ENCODE results near the gene TM4SF1.

GRCh38 chr3:149324332-149324731, 53.1 kb downstream of the TM4SF1 start:
- TF ChIP-seq PATZ1 (CRISPR knock-in tag; IDR thresholded peaks at IDR 0.05; ENCODE audit: borderline replicate concordance) (no peak), ZNF8 (CRISPR knock-in tag; IDR thresholded peaks at IDR 0.05) (no peak), ARNTL (CRISPR knock-in tag; IDR thresholded peaks at IDR 0.05; ENCODE audit: borderline replicate concordance, low read depth) (no peak), POU6F1 (CRISPR knock-in tag; IDR thresholded peaks at IDR 0.05; ENCODE audit: borderline replicate concordance, low read depth) (no peak), ZNF70 (CRISPR knock-in tag; IDR thresholded peaks at IDR 0.05) (no peak), RARB (CRISPR knock-in tag; IDR thresholded peaks at IDR 0.05) (no peak), ZFP30 (CRISPR knock-in tag; IDR thresholded peaks at IDR 0.05) (no peak)
